Lung (tissue), 12 donors: ENCODE results near the gene ADAD1. TPM values are rescaled to one million over a fixed set of nuclear protein-coding genes. Genes with fewer than 3 reads are reported as not detected.
A peak's percentile ranks its signal among the peaks of the same experiment; 100 is the strongest.

Experiments used
- ATAC-seq: fragments of 200-7000 bp; cut with Tn5 transposase; one replicate; pipeline ENCODE4 v1.9.1; 2020; ENCODE audit warnings: moderate number of reproducible peaks; ENCODE audit not compliant: insufficient read depth, low FRiP score
- DNase-seq, 3 donors: peaks; one replicate each; pipeline ENCODE4 v3.0.0-alpha.2; 2013 to 2017
- H3K27ac ChIP-seq, 2 donors: one replicate each; pipeline ENCODE4 v1.5.1; 2013; ENCODE audit warnings: mild to moderate bottlenecking in 2 of 2, moderate library complexity in 2 of 2, control low read depth in 1 of 2, inconsistent platforms in 1 of 2, low read depth in 1 of 2, low read length in 1 of 2
- H3K27me3 ChIP-seq, 3 donors: one replicate each; pipeline ENCODE4 v1.5.1; 2013; ENCODE audit warnings: low read length in 2 of 3; ENCODE audit not compliant: control insufficient read depth in 3 of 3, insufficient read depth in 3 of 3
- H3K36me3 ChIP-seq, 4 donors: one replicate each; pipeline ENCODE4 v1.5.1; 2013; ENCODE audit warnings: low read length in 4 of 4, mild to moderate bottlenecking in 1 of 4, moderate library complexity in 1 of 4; ENCODE audit not compliant: control insufficient read depth in 4 of 4, insufficient read depth in 4 of 4
- H3K4me1 ChIP-seq, 5 donors: one replicate each; pipeline ENCODE4 v1.5.1; 2013; ENCODE audit warnings: low read length in 5 of 5, mild to moderate bottlenecking in 2 of 5, moderate library complexity in 1 of 5; ENCODE audit not compliant: control insufficient read depth in 5 of 5, insufficient read depth in 5 of 5
- H3K4me3 ChIP-seq: one replicate; pipeline ENCODE4 v1.5.1; 2013; ENCODE audit warnings: mild to moderate bottlenecking, control low read depth, moderate library complexity
- H3K9ac ChIP-seq, 2 donors: one replicate each; pipeline ENCODE4 v1.5.1; 2013; ENCODE audit warnings: low read length in 2 of 2, control low read depth in 1 of 2; ENCODE audit not compliant: insufficient read depth in 1 of 2
- H3K9me3 ChIP-seq, 4 donors: one replicate each; pipeline ENCODE4 v1.5.1; 2013; ENCODE audit warnings: low read length in 3 of 4, mild to moderate bottlenecking in 1 of 4, moderate library complexity in 1 of 4; ENCODE audit not compliant: control insufficient read depth in 4 of 4, insufficient read depth in 3 of 4
- CTCF ChIP-seq: IDR thresholded peaks from 2 replicates; pipeline ENCODE4 v1.5.1; 2012; ENCODE audit warnings: mild to moderate bottlenecking; ENCODE audit errors: control extremely low read depth, extremely low read depth
- WGBS, 2 donors: extraction: QIAGEN DNeasy Blood & Tissue Kit; methylation state at CpG; one replicate each; pipeline ENCODE4 v1.1.7; 2013; 5-methylcytosine and 5-hydroxymethylcytosine counted together
- polyA plus RNA-seq, 2 donors: library from polyadenylated mRNA; stranded (reverse); fragments of 200-250 nt; gene quantifications; one replicate each; pipeline ENCODE4 v1.2.1, GENCODE V29; 2013
- total RNA-seq, 2 donors: library from RNA; depleted of rRNA in 1 of 2; stranded (reverse); fragments of >200 nt in 1 of 2; gene quantifications; one replicate each; pipeline ENCODE4 v1.2.1, GENCODE V29; 2014 to 2021
- donor health status: control.
- donor health status: control.
- donor health status: Bipolar disorder and iron deficiency.
- donor health status: healthy.
- donor health status: DM: yes; HTN: yes; CAD: no.

ADAD1 gene
- total and polyA plus RNA-seq, 4 donors: not detected

GRCh38 chr4:122456231-122457116 is 77.7 kb downstream of the ADAD1 start, which contains the start of gene IL2:
TSS of gene IL2 (minus strand) at chr4:122456725. CDS start at chr4:122456440, 285 bp downstream.
- Histone ChIP-seq H3K4me1 (peaks cover 0 to 2% (median 0%) of the 10 kb centered on the region in 5 donors), H3K27me3 (no peaks in the 10 kb centered on the region), H3K9ac (no peak within 1 kb of the TSS), H3K36me3 (no peaks in the 10 kb centered on the region), H3K4me3 (no peak within 1 kb of the TSS), H3K9me3 (no peaks in the 10 kb centered on the region), H3K27ac (no peak within 1 kb of the TSS)
- no peak for ATAC-seq
- no peak for TF ChIP-seq CTCF
- DNase-seq: no peak
- WGBS, 2 donors: 69 to 77% methylated on average over 2 of the region's 2 CpGs

- Histone ChIP-seq H3K4me1 (peaks cover 0 to 2% (median 0%) of the 10 kb centered on the region in 5 donors), H3K36me3 (no peaks in the 10 kb centered on the region), H3K9me3 (no peaks in the 10 kb centered on the region), H3K27me3 (no peaks in the 10 kb centered on the region), H3K4me3 (no peak overlapping the region), H3K27ac (no peak overlapping the region), H3K9ac (peak overlapping the region in 1 of 2 donors; percentile 30)
- DNase-seq: peak in 2 of 3 donors; percentile 12 to 50
- WGBS, 2 donors: 17 to 32% methylated on average over 5 of the region's 5 CpGs
- ATAC-seq: peak; percentile 47
- no peak for TF ChIP-seq CTCF
Observed at GRCh38 chr4:122458625-122459024, 79.8 kb downstream of the ADAD1 start.

- 88 to 98% methylated on average over 1 of the region's 1 CpG for WGBS, 2 donors
- H3K36me3 ChIP-seq: no peaks in the 10 kb centered on the region
- no peaks in the 10 kb centered on the region for H3K27me3 ChIP-seq
- H3K4me3 ChIP-seq: no peak overlapping the region
- H3K4me1 ChIP-seq: no peaks in the 10 kb centered on the region
- no peak for ATAC-seq
- no peak overlapping the region for H3K9ac ChIP-seq
- H3K9me3 ChIP-seq: peaks cover 0 to 2% (median 0%) of the 10 kb centered on the region in 4 donors
- no peak for DNase-seq
- no peak overlapping the region for H3K27ac ChIP-seq
- no peak for TF ChIP-seq CTCF
Observed at GRCh38 chr4:122469457-122469856, 90.6 kb downstream of the ADAD1 start.
